Measurements from ENCODE around the gene UBAP1.
"Not testable (repeated sequence)": the region's sequence is repeated elsewhere in the genome, so short reads cannot be mapped to it uniquely, and the experiment has no call there.

The UBAP1 gene

GRCh38 chr9:34178436-34179212 is at the start of gene UBAP1:
TSS of gene UBAP1 (plus strand) at chr9:34179043. CDS start at chr9:34220915, 41,872 bp downstream.
- DNase-seq (ENCODE audit: low read depth in 2 of 2): peak; percentile 93 to 94

DNA sequence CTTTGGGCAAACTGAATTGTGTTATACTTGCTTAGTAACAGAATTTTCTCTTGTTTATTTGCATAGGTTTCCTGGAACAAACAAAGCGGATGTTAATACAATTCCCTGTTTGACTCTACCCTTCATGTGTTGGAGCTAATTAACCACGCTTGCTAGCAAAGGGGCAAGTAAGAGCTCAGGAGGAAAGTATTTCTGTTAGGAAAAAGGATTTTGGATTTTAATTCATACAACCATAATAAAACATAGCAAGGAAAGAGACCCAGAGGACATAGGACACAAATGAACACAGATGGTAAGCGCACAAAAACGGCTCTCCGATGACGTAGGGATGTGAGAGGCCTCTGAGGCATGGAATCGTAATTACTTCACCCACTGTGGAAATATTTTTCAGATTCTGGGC is 47.3 kb upstream of the UBAP1 start:
- DNase-seq (ENCODE audit: low read depth in 2 of 2): no peak

- DNase-seq (ENCODE audit: low read depth in 2 of 2): no peak
Observed at GRCh38 chr9:34133436-34133949, 45.4 kb upstream of the UBAP1 start.

DNA sequence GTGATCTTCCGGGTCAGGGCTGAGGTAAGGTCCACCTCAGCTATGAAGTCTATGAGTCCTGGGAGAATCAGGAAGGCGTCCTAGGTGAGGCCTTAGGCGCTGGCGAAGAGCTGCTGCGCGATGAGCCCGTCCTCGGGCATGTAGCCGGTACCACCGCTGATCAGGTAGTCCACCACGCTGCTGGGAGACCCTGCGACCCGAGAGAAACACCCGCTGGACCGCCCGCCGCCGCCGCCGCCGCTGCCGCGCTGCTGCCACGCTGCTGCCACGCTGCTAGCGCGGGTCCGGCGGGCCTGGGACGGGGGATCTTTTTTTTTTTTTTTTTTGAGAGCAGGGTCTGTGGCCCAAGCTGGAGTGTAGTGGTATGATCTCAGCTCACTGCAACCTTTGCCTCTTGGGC is 44.3 kb upstream of the UBAP1 start:
- DNase-seq (ENCODE audit: low read depth in 2 of 2): no peak

GRCh38 chr9:34138644-34139043 is 40.2 kb upstream of the UBAP1 start:
- not testable (repeated sequence) for DNase-seq (ENCODE audit: low read depth in 2 of 2)

- no peak for DNase-seq (ENCODE audit: low read depth in 2 of 2)
Observed at GRCh38 chr9:34139477-34140146, 39.2 kb upstream of the UBAP1 start.

- DNase-seq (ENCODE audit: low read depth in 2 of 2): no peak
Observed at GRCh38 chr9:34140853-34141252, 38.0 kb upstream of the UBAP1 start.

DNA sequence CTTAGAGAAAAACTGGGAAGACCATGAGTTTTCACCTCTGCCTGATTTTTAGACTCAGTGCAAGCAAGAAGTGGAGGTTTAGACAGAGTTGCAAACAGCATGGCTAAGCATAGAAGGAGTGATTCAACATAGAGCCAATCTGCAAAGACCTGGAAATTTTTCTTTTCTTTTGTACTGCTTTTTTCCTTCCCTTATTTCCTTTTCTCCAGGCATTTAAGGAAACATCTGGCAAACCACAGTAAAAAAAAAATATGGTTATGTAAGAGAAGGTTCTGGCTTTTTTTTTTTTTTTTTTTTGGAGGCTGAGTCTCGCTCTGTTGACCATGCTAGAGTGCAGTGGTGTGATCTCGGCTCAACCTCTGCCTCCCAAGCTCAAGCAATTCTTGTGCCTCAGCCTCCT is 35.7 kb upstream of the UBAP1 start:
- DNase-seq (ENCODE audit: low read depth in 2 of 2): no peak

DNA sequence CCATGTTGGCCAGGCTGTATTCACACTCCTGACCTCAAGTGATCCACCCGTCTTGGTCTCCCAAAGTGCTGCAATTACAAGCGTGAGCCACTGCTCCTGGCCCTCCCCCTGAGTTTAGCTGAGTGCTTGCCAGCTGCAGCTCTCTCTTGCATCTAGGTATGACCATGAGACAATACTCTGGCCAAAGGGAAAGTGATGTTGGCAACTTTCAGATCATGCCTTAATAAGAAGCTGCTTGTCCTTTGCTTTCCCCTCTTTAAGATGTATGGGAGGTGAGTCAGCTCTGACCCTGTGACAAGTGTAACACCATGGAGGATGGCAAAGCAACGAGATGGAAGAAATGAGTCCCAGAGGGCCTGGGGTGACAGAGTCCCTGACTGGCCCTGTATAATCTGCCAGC is 33.7 kb upstream of the UBAP1 start:
- no peak for DNase-seq (ENCODE audit: low read depth in 2 of 2)

DNA sequence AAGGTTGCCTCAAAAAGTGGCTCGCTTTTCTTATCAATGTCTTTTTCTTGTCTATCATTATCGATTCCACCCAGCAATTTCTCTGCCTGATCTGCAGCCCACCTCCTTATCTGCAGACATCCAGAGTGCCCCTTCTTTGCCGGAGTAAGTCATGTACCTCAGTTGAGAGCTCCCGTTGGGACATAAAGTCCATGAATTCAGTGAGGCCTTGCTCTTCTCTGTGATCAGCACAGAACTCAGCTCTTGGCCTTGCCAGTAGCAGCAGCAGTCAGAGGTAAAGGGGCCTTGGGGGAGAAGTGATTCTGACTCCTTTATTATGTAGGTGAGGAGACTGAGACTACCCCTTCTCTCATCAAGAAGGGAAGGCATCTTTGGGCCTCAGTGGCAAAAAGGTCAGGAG is 27.4 kb upstream of the UBAP1 start:
- no peak for DNase-seq (ENCODE audit: low read depth in 2 of 2)

GRCh38 chr9:34154057-34154456 is 24.8 kb upstream of the UBAP1 start:
- DNase-seq (ENCODE audit: low read depth in 2 of 2): no peak

- no peak for DNase-seq (ENCODE audit: low read depth in 2 of 2)
Observed at GRCh38 chr9:34157318-34157717, 21.5 kb upstream of the UBAP1 start.

DNA sequence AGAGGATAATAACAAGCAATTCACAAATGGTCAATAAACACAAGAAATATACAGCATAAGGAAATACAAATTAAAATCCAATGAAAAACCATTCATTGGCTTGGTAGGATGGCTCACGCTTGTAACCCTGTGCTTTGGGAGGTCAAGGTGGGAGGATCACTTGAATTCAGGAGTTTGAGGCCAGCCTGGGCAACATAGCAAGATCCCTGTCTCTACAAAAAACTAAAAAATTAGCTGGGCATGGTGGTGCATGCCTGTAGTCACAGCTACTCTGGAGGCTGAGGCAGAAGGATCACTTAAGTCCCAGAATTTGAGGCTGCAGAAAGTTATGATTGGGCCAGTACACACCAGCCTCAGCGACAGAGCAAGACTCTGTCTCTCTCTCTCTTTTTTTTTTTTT is 20.9 kb upstream of the UBAP1 start:
- no peak for DNase-seq (ENCODE audit: low read depth in 2 of 2)

DNA sequence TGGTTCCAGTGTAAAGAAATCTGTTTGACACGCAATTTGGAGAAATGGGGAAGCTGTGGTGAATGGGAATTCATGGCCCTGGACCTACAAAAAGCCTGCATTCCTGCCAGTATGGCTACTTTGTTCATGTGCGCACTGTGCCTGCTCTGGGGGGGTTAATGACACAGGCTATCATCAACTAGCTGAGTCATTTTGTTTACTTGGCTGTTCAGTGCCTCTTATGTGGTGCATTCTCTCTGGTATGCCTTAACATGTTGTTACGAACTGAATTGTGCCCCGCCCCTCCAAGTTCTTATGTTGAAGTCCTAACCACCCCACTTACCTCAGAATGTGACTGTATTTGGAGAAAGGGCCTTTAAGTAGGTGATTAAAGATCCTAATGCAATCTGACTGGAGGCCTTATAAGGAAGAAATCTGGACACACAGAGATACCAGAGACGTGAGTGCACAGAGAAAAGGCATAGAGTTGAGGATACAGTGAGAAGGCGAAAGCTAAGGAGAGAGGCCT is 20.4 kb upstream of the UBAP1 start:
- no peak for DNase-seq (ENCODE audit: low read depth in 2 of 2)

DNA sequence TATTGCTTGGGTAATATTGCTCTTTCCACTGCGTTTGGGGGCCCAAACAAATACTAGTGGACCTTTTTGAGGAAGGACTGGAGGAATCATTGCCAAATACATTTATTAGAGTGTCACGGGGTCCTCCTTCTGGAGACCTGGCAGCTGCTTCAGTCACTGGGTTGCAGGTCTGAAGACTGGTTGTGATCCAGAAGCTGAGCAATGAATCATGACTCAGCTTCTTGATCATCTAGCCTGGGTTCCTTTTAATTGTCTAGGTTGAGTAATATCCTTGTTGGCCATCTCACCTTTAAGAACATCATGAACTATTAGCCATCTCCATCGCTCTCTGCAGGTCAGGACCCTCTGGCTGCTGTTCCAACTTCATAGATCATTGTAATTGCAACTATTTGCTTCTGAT is 15.4 kb upstream of the UBAP1 start:
- DNase-seq (ENCODE audit: low read depth in 2 of 2): no peak

DNA sequence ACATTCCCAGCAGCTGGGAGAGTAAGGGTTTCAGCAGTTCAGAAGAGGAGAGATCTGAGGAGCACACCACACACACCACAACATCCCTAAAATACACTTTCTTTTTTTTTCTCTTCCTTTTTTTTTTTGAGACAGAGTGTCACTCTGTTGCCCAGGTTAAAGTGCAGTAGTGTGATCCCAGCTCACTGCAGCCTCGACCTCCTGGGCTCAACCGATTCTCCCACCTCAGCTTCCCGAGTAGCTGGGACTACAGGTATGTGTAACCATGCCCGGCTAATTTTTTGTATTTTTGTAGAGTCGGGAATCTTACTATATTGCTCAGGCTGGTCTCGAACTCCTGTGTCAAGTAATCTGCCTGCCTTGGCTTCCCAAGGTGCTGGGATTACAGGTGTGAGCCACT is 9.7 kb upstream of the UBAP1 start:
- no peak for DNase-seq (ENCODE audit: low read depth in 2 of 2)

- DNase-seq (ENCODE audit: low read depth in 2 of 2): no peak
Observed at GRCh38 chr9:34170237-34170991, 8.4 kb upstream of the UBAP1 start.

- no peak for DNase-seq (ENCODE audit: low read depth in 2 of 2)
Observed at GRCh38 chr9:34171753-34172535, 6.9 kb upstream of the UBAP1 start.

DNA sequence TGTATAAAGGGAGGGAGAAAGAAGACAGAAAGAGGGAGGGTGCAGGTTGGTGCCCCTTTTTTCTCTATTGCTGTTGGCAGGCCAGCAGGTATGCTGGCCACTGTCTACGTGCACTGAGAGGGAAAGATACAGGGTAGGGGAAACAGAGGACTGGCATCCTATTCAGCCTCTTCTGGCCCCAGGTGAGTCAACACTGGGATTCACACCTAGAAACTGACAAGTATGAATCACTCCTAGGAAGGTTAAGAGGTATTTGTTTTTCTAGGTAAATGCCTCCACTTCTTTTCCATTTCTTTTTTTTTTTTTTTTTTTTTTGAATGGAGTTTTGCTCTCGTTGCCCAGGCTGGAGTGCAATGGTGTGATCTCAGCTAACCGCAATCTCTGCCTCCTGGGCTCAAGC is 2.8 kb upstream of the UBAP1 start:
- no peak for DNase-seq (ENCODE audit: low read depth in 2 of 2)

DNA sequence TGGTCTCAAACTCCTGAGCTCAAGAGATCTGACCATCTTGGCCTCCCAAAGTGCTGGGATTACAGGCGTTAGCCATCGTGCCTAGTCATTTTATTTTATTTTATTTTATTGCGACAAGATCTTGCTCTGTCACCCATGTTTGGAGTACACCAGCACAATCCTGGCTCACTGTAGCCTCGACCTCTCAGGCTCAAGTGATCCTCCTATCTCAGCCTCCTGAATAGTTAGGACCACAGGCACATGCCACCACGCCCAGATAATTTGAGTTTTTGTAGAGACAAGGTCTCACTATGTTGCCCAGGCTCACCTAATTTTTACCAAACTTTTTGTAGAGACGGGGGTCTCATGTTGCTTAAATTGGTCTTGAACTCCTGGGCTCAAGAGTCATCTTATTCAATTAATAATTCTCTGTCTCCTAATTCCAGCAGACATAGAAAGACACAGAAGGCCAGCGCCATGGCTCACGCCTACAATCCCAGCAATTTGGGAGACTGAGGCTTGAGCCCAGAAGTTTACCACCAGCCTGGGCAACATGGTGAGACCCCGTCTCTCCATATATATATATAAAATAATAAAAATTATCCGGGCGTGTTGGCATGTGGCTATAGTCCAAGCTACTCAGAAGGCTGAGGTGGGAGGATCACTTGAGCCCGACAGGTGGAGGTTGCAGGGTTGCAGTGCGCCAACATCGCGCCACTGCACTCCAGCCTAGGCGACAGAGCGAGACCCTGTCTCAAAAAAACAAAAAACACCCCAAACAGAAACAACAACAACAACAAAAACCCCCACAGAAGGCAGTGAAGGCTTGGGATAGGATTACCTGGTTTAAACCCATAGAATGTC is 1.0 kb upstream of the UBAP1 start:
- no peak for DNase-seq (ENCODE audit: low read depth in 2 of 2)

All from stimulated activated CD4-positive, alpha-beta T cell treated with anti-CD3 and anti-CD28 coated beads, Interleukin-12 subunit alpha, Interleukin-12 subunit beta, amount 100 ng/mL, for 24 hours (primary cell).